ENCODE measurements around the gene ADAT1. TPM values are rescaled to one million over a fixed set of nuclear protein-coding genes. Genes with fewer than 3 reads are reported as not detected.

The ADAT1 gene
- total and polyA plus RNA-seq, 2 of the 13 experiments (the other 11 are each of a cell fraction or from before 2014, with no cell fraction given), result 18.4 to 40.8 TPM

DNA sequence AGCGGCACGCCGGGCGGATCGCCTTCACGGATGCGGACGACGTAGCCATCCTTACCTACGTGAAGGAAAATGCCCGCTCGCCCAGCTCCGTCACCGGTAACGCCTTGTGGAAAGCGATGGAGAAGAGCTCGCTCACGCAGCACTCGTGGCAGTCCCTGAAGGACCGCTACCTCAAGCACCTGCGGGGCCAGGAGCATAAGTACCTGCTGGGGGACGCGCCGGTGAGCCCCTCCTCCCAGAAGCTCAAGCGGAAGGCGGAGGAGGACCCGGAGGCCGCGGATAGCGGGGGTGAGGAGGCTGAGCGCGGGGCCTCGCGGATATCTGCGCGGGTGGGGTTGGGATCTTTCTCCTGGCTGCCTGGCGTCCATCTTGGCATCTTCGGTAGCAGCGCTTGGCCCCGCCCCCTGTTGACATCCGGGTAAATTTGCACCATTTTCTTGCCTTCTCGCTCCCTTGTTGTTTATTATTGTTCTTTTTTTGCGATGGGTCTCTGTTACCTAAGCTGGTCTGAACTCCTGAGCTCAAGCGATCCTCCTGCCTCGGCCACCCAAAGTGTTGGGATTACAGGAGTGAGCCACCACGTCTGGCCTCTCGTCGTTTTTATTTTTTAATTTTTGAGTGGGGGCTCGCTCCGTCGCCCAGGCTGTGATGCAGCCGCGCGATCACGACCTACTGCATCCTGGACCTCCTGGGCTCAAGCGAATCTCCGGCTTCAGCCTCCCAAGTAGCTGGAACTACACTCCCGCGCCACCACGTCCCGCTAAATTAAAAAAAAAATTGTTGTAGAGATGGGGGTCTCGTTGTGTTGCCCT lies 25.4 kb upstream of the ADAT1 start (continued):
- TF ChIP-seq, protein P1, sequence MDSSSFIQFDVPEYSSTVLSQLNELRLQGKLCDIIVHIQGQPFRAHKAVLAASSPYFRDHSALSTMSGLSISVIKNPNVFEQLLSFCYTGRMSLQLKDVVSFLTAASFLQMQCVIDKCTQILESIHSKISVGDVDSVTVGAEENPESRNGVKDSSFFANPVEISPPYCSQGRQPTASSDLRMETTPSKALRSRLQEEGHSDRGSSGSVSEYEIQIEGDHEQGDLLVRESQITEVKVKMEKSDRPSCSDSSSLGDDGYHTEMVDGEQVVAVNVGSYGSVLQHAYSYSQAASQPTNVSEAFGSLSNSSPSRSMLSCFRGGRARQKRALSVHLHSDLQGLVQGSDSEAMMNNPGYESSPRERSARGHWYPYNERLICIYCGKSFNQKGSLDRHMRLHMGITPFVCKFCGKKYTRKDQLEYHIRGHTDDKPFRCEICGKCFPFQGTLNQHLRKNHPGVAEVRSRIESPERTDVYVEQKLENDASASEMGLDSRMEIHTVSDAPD (CRISPR knock-in tag; IDR thresholded peaks at IDR 0.05), result no peak
- TF ChIP-seq ZNF460 (CRISPR knock-in tag; IDR thresholded peaks at IDR 0.05; ENCODE audit: borderline replicate concordance) (no peak), DNMT3B (CRISPR knock-in tag; conservative IDR thresholded peaks at IDR 0.05) (peak; percentile 87), ZNF589 (CRISPR knock-in tag; conservative IDR thresholded peaks at IDR 0.05) (0 out of 2 replicates have a peak, but pooled peaks have one; percentile 8), NFATC3 (CRISPR knock-in tag; IDR thresholded peaks at IDR 0.05) (no peak), ZNF263 (CRISPR knock-in tag; IDR thresholded peaks at IDR 0.05) (0 out of 2 replicates have a peak, but pooled peaks have one; percentile 5), ZNF383 (CRISPR knock-in tag; IDR thresholded peaks at IDR 0.05; ENCODE audit: borderline replicate concordance) (no peak), SP5 (CRISPR knock-in tag; IDR thresholded peaks at IDR 0.05; ENCODE audit: borderline replicate concordance, low read depth) (no peak), ZNF780A (CRISPR knock-in tag; IDR thresholded peaks at IDR 0.05) (0 out of 2 replicates have a peak, but pooled peaks have one; percentile 84), ZNF547 (CRISPR knock-in tag; IDR thresholded peaks at IDR 0.05) (no peak), NR2F6 (IDR thresholded peaks at IDR 0.05) (no peak), NR2F6 (CRISPR knock-in tag; IDR thresholded peaks at IDR 0.05) (no peak), SMAD9 (CRISPR knock-in tag; IDR thresholded peaks at IDR 0.05) (no peak), PCBP2 (optimal IDR thresholded peaks at IDR 0.05; ENCODE audit: low read depth, low read length, poor library complexity, severe bottlenecking) (no peak), NONO (IDR thresholded peaks at IDR 0.05) (no peak), NONO (CRISPR knock-in tag; conservative IDR thresholded peaks at IDR 0.05) (no peak; the same call in 1 of the 2 replicates), MED1 (CRISPR knock-in tag; IDR thresholded peaks at IDR 0.05) (no peak)
- TF ChIP-seq, protein P2, sequence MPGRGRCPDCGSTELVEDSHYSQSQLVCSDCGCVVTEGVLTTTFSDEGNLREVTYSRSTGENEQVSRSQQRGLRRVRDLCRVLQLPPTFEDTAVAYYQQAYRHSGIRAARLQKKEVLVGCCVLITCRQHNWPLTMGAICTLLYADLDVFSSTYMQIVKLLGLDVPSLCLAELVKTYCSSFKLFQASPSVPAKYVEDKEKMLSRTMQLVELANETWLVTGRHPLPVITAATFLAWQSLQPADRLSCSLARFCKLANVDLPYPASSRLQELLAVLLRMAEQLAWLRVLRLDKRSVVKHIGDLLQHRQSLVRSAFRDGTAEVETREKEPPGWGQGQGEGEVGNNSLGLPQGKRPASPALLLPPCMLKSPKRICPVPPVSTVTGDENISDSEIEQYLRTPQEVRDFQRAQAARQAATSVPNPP (CRISPR knock-in tag; IDR thresholded peaks at IDR 0.05), result no peak
- TF ChIP-seq, protein P3, sequence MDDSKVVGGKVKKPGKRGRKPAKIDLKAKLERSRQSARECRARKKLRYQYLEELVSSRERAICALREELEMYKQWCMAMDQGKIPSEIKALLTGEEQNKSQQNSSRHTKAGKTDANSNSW (CRISPR knock-in tag; IDR thresholded peaks at IDR 0.05; ENCODE audit: borderline replicate concordance), result no peak
- TF ChIP-seq, protein P4, sequence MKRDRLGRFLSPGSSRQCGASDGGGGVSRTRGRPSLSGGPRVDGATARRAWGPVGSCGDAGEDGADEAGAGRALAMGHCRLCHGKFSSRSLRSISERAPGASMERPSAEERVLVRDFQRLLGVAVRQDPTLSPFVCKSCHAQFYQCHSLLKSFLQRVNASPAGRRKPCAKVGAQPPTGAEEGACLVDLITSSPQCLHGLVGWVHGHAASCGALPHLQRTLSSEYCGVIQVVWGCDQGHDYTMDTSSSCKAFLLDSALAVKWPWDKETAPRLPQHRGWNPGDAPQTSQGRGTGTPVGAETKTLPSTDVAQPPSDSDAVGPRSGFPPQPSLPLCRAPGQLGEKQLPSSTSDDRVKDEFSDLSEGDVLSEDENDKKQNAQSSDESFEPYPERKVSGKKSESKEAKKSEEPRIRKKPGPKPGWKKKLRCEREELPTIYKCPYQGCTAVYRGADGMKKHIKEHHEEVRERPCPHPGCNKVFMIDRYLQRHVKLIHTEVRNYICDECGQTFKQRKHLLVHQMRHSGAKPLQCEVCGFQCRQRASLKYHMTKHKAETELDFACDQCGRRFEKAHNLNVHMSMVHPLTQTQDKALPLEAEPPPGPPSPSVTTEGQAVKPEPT (CRISPR knock-in tag; IDR thresholded peaks at IDR 0.05; ENCODE audit: low read depth), result no peak
- TF ChIP-seq, protein P5, sequence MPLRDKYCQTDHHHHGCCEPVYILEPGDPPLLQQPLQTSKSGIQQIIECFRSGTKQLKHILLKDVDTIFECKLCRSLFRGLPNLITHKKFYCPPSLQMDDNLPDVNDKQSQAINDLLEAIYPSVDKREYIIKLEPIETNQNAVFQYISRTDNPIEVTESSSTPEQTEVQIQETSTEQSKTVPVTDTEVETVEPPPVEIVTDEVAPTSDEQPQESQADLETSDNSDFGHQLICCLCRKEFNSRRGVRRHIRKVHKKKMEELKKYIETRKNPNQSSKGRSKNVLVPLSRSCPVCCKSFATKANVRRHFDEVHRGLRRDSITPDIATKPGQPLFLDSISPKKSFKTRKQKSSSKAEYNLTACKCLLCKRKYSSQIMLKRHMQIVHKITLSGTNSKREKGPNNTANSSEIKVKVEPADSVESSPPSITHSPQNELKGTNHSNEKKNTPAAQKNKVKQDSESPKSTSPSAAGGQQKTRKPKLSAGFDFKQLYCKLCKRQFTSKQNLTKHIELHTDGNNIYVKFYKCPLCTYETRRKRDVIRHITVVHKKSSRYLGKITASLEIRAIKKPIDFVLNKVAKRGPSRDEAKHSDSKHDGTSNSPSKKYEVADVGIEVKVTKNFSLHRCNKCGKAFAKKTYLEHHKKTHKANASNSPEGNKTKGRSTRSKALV (CRISPR knock-in tag; IDR thresholded peaks at IDR 0.05), result no peak
- TF ChIP-seq, protein P6, sequence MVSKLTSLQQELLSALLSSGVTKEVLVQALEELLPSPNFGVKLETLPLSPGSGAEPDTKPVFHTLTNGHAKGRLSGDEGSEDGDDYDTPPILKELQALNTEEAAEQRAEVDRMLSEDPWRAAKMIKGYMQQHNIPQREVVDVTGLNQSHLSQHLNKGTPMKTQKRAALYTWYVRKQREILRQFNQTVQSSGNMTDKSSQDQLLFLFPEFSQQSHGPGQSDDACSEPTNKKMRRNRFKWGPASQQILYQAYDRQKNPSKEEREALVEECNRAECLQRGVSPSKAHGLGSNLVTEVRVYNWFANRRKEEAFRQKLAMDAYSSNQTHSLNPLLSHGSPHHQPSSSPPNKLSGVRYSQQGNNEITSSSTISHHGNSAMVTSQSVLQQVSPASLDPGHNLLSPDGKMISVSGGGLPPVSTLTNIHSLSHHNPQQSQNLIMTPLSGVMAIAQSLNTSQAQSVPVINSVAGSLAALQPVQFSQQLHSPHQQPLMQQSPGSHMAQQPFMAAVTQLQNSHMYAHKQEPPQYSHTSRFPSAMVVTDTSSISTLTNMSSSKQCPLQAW (CRISPR knock-in tag; IDR thresholded peaks at IDR 0.05), result no peak
